Fibroblast of pulmonary artery (primary cell): ENCODE measurements around the gene RAB3D.
"Not testable (repeated sequence)": the region's sequence is repeated elsewhere in the genome, so short reads cannot be mapped to it uniquely, and the experiment has no call there.

Experiments
- DNase-seq: peaks from one replicate; pipeline ENCODE4 v3.0.0-alpha.2; 2010; ENCODE audit warnings: low read depth
- H3K4me3 ChIP-seq: replicated peaks from 2 replicates; pipeline ENCODE4 v1.5.1; 2011; ENCODE audit warnings: low read depth, mild to moderate bottlenecking, control low read depth, low read length, moderate library complexity
- CTCF ChIP-seq: IDR thresholded peaks from 2 replicates; pipeline ENCODE4 v1.5.1; 2011; ENCODE audit warnings: mild to moderate bottlenecking, control low read depth, low read length, inconsistent platforms; ENCODE audit errors: missing control alignments

The RAB3D gene

GRCh38 chr19:11324079-11324661 is 15.3 kb downstream of the RAB3D start:
- no peak for TF ChIP-seq CTCF
- DNase-seq: peak; percentile 97
- H3K4me3 ChIP-seq: no peak overlapping the region

- no peak for DNase-seq
- no peak for TF ChIP-seq CTCF
- no peak overlapping the region for H3K4me3 ChIP-seq
These were observed 15.8 kb downstream of the RAB3D start for GRCh38 chr19:11323601-11324078.

- no peak for TF ChIP-seq CTCF
- no peak for DNase-seq
- H3K4me3 ChIP-seq: no peak overlapping the region
These were observed 17.0 kb downstream of the RAB3D start for GRCh38 chr19:11322269-11323024.

- no peak overlapping the region for H3K4me3 ChIP-seq
- no peak for DNase-seq
These were observed 18.0 kb downstream of the RAB3D start for GRCh38 chr19:11321191-11322126.

GRCh38 chr19:11320278-11320995 is 19.0 kb downstream of the RAB3D start:
- not testable (repeated sequence) for DNase-seq

More at GRCh38 chr19:11321191-11322126, 18.0 kb downstream of the RAB3D start:
- no peak for TF ChIP-seq CTCF

GRCh38 chr19:11306337-11306736 is 33.1 kb downstream of the RAB3D start:
- no peak for DNase-seq
- TF ChIP-seq CTCF: no peak
- no peak overlapping the region for H3K4me3 ChIP-seq

More at GRCh38 chr19:11320278-11320995, 19.0 kb downstream of the RAB3D start:
- not testable (repeated sequence) for H3K4me3 ChIP-seq
